Esophagus muscularis mucosa (tissue), 4 donors: Measurements from ENCODE around the gene NRIP1. TPM values are rescaled to one million over a fixed set of nuclear protein-coding genes. Genes with fewer than 3 reads are reported as not detected.

Source experiments
- DNase-seq: peaks from one replicate; pipeline ENCODE4 v3.0.0-alpha.2; 2017; ENCODE audit errors: extremely low spot score
- H3K27ac ChIP-seq, 4 donors: fragments of 200-600 bp; sonication (generic); replicated peaks in 1 of 4; 1 replicate in 3 of 4; 2 replicates in 1 of 4; pipeline ENCODE4 v1.5.1; 2016 to 2019; ENCODE audit warnings: mild to moderate bottlenecking in 1 of 4
- H3K27me3 ChIP-seq, 4 donors: fragments of 200-600 bp; sonication (generic); one replicate each; pipeline versions ENCODE4 v1.5.1 to v1.6.0; 2016 to 2019
- H3K36me3 ChIP-seq, 4 donors: fragments of 200-600 bp; sonication (generic); one replicate each; pipeline ENCODE4 v1.5.1; 2016 to 2019
- H3K4me1 ChIP-seq, 4 donors: fragments of 200-600 bp; sonication (generic); one replicate each; pipeline ENCODE4 v1.5.1; 2016 to 2019
- H3K4me3 ChIP-seq, 4 donors: fragments of 200-600 bp; sonication (generic); 1 replicate in 2 of 4; 2 replicates in 2 of 4; pipeline ENCODE4 v1.5.1; 2016 to 2019; ENCODE audit warnings: mild to moderate bottlenecking in 4 of 4, moderate library complexity in 1 of 4
- H3K9me3 ChIP-seq, 4 donors: fragments of 200-600 bp; sonication (generic); 1 replicate in 3 of 4; 2 replicates in 1 of 4; pipeline ENCODE4 v1.5.1; 2016 to 2019
- CTCF ChIP-seq, 3 experiments: fragments of 200-600 bp in 2 of 3; fragments of 450-650 bp in 1 of 3; sonication (generic) in 2 of 3; IDR thresholded peaks; one replicate each; pipeline ENCODE4 v1.5.1; 2017 to 2019; ENCODE audit warnings: antibody characterized with exemption in 3 of 3, mild to moderate bottlenecking in 2 of 3, moderate library complexity in 1 of 3
- EP300 ChIP-seq: sonication (generic); formaldehyde crosslinking; IDR thresholded peaks from one replicate; pipeline ENCODE4 v1.6.1; 2017; ENCODE audit warnings: antibody characterized with exemption
- POLR2A ChIP-seq: fragments of 450-650 bp; IDR thresholded peaks from one replicate; pipeline ENCODE4 v1.6.1; 2017; ENCODE audit warnings: antibody characterized with exemption, moderate library complexity, mild to moderate bottlenecking, low read depth
- POLR2AphosphoS5 ChIP-seq, 2 donors: sonication (generic); formaldehyde crosslinking; IDR thresholded peaks; one replicate each; pipeline ENCODE4 v1.6.1; 2017; ENCODE audit warnings: antibody characterized with exemption in 2 of 2
- WGBS: methylation state at CpG from one replicate; pipeline ENCODE4 v1.1.5; 2018; 5-methylcytosine and 5-hydroxymethylcytosine counted together
- intact Hi-C: fragments of 100-400 bp; cut with DNase I; formaldehyde crosslinking; loops from one replicate; pipeline ENCODE4 v1.15.1; 2023
- total RNA-seq, 4 donors: library from RNA; depleted of rRNA; stranded (reverse); fragments of >200 nt; gene quantifications; one replicate each; pipeline versions ENCODE4 v1.1.0 to v1.2.1, GENCODE V29; 2016

NRIP1 gene
- total RNA-seq, 4 donors from 2014 or later: 21.7 to 33.3 (median 28.5) TPM

- no peak for DNase-seq
- WGBS: 88% methylated on average over 3 of the region's 3 CpGs
- Histone ChIP-seq H3K27me3 (no peaks in the 10 kb centered on the region), H3K4me3 (no peak overlapping the region), H3K9me3 (no peaks in the 10 kb centered on the region), H3K36me3 (no peaks in the 10 kb centered on the region), H3K27ac (no peak overlapping the region), H3K4me1 (no peaks in the 10 kb centered on the region)
- no peak for TF ChIP-seq POLR2A
- no peak for TF ChIP-seq CTCF (IDR thresholded peaks at IDR 0.05)
- intact Hi-C loops: no loop called here
Observed at GRCh38 chr21:15098908-15099307, 34.1 kb upstream of the NRIP1 start.

DNA sequence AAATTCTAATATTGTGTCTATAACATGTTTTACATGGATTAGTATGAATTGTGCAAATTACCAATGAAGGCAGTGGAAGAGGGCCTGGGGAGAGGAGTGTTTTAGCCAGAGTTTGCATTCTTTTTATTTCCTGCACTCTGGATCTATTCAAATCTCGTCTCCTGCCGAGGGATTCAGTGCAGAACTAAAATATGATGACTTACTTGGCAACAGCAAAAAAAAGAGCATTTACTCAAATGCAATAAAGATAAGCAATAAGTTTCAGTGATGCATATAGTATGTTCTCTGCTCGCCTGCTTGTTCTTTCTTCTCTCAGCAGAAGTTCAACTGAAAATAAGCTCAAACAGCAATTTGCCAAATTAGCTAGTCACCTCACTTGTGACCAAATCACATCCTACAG lies 33.4 kb upstream of the NRIP1 start:
- Histone ChIP-seq H3K27ac (no peak overlapping the region), H3K27me3 (no peaks in the 10 kb centered on the region), H3K9me3 (no peaks in the 10 kb centered on the region), H3K4me1 (no peaks in the 10 kb centered on the region), H3K36me3 (no peaks in the 10 kb centered on the region), H3K4me3 (no peak overlapping the region)
- intact Hi-C loops: no loop called here
- no peak for TF ChIP-seq EP300
- TF ChIP-seq POLR2A: no peak
- no peak for TF ChIP-seq POLR2AphosphoS5 (IDR thresholded peaks at IDR 0.05)
- no peak for TF ChIP-seq CTCF (IDR thresholded peaks at IDR 0.05)
- DNase-seq: no peak
- 50% methylated on average over 3 of the region's 3 CpGs for WGBS

DNA sequence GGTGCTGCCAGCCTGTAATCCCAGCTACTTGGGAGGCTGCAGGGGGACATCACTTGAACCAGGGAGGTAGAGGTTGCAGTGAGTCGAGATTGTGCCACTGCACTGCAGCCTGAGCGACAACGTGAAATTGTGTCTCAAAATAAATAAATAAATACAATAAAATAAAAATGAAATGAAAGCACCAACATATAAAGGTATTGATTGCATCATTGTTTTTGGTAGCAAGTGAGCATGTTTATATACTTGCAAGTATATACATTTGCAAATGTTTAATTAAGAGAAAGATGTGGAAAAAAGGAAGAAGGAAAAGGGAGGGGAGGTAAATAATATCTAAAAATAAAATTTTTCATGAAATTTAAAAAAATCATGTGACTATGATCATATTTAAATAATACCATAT lies 32.8 kb upstream of the NRIP1 start:
- H3K27ac ChIP-seq: no peak overlapping the region
- intact Hi-C loops: no loop called here
- no peaks in the 10 kb centered on the region for H3K36me3 ChIP-seq
- 93% methylated on average over 3 of the region's 3 CpGs for WGBS
- no peak overlapping the region for H3K4me3 ChIP-seq
- H3K27me3 ChIP-seq: no peaks in the 10 kb centered on the region
- H3K9me3 ChIP-seq: no peaks in the 10 kb centered on the region
- no peaks in the 10 kb centered on the region for H3K4me1 ChIP-seq
- TF ChIP-seq POLR2AphosphoS5 (IDR thresholded peaks at IDR 0.05) (no peak), CTCF (IDR thresholded peaks at IDR 0.05) (no peak), POLR2A (no peak), EP300 (no peak)
- no peak for DNase-seq

GRCh38 chr21:15096146-15096545 lies 31.3 kb upstream of the NRIP1 start:
- intact Hi-C loops: no loop called here
- no peak overlapping the region for H3K27ac ChIP-seq
- WGBS: 92% methylated on average over 1 of the region's 1 CpG
- no peaks in the 10 kb centered on the region for H3K4me1 ChIP-seq
- H3K9me3 ChIP-seq: no peaks in the 10 kb centered on the region
- no peak overlapping the region for H3K4me3 ChIP-seq
- no peak for DNase-seq
- no peaks in the 10 kb centered on the region for H3K36me3 ChIP-seq
- H3K27me3 ChIP-seq: no peaks in the 10 kb centered on the region
- no peak for TF ChIP-seq EP300
- TF ChIP-seq POLR2A: no peak
- TF ChIP-seq POLR2AphosphoS5 (IDR thresholded peaks at IDR 0.05): no peak
- no peak for TF ChIP-seq CTCF (IDR thresholded peaks at IDR 0.05)

DNA sequence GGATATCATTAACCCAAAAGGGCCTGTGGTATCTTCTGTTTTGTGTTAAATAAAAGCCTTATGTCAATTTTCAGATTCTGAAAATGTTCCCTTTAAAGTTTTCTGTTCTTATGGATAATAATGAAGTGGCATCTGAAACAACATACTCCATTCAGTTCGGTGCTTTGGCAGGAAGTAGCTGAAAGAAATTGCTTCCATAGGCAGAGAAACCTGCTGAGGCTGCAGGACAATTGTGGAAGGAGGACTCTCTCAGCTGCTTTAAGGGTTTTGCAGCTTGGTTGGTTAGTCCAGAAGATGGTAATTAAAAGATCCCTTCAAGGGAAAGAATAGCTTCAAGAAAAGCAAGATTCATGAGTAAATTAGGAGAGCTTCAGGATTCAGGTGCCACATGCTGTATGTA lies 30.5 kb upstream of the NRIP1 start:
- Histone ChIP-seq H3K4me1 (no peaks in the 10 kb centered on the region), H3K36me3 (no peaks in the 10 kb centered on the region), H3K27ac (no peak overlapping the region), H3K9me3 (no peaks in the 10 kb centered on the region), H3K27me3 (no peaks in the 10 kb centered on the region), H3K4me3 (no peak overlapping the region)
- TF ChIP-seq CTCF (IDR thresholded peaks at IDR 0.05) (no peak), POLR2A (no peak), EP300 (no peak)
- DNase-seq: no peak
- intact Hi-C loops: no loop called here
- WGBS: 55% methylated on average over 1 of the region's 1 CpG
